ENCODE data around the gene SIPA1L3. TPM values are rescaled to one million over a fixed set of nuclear protein-coding genes. Genes with fewer than 3 reads are reported as not detected.

Gene SIPA1L3
- polyA plus RNA-seq, 1 of the 3 experiments (the other 2 are of a cell fraction) = 11.6 TPM

- Histone ChIP-seq H3K4me1 (ENCODE audit: control insufficient read depth in 1 of 2, insufficient read depth in 2 of 2, low read depth in 1 of 2, low read length in 1 of 2) (no peaks in the 10 kb centered on the region), H4K20me1 (ENCODE audit: insufficient read depth) (no peaks in the 10 kb centered on the region), H3K4me2 (no peak overlapping the region), H3K36me3 (replicated peaks in 1 of 2; ENCODE audit: control insufficient read depth in 1 of 2, insufficient read depth in 2 of 2, low read length in 1 of 2) (no peaks in the 10 kb centered on the region), H3K79me2 (ENCODE audit: insufficient read depth) (no peaks in the 10 kb centered on the region), H3K4me3 (ENCODE audit: low read depth in 2 of 2, low read length in 1 of 2) (no peak overlapping the region), H3K9ac (no peak overlapping the region), H3F3A (replicated peaks; ENCODE audit: insufficient read depth) (no peaks in the 10 kb centered on the region), H3K27me3 (ENCODE audit: insufficient read depth) (no peaks in the 10 kb centered on the region), H3K9me3 (no peaks in the 10 kb centered on the region; the same call in 1 of the 2 replicates), H2AFZ (ENCODE audit: low read depth) (no peak overlapping the region), H3K9me2 (no peaks in the 10 kb centered on the region), H3K27ac (ENCODE audit: low read depth in 2 of 2, low read length in 1 of 2) (no peak overlapping the region)
- WGBS (ENCODE audit: low lambda C conversion rate) = 69% methylated on average over 2 of the region's 2 CpGs
- DNase-seq = no peak
- TF ChIP-seq NFIC (IDR thresholded peaks at IDR 0.05; ENCODE audit: borderline replicate concordance) (no peak), TAF1 (IDR thresholded peaks at IDR 0.05; ENCODE audit: borderline replicate concordance, low read depth, low read length) (no peak), CHD2 (IDR thresholded peaks at IDR 0.05; ENCODE audit: low read length, partially characterized antibody) (no peak), TEAD4 (IDR thresholded peaks at IDR 0.05; ENCODE audit: borderline replicate concordance, insufficient read depth) (no peak), POLR2AphosphoS5 (IDR thresholded peaks at IDR 0.05; ENCODE audit: low read depth, low read length) (no peak), RCOR1 (IDR thresholded peaks at IDR 0.05; ENCODE audit: low read length) (no peak), SMC3 (IDR thresholded peaks at IDR 0.05; ENCODE audit: low read depth, low read length) (no peak), FOSL2 (IDR thresholded peaks at IDR 0.05; ENCODE audit: borderline replicate concordance, low read depth) (no peak), REST (IDR thresholded peaks at IDR 0.05; ENCODE audit: low read depth, low read length) (no peak), TCF12 (IDR thresholded peaks at IDR 0.05) (no peak), ZBTB33 (IDR thresholded peaks at IDR 0.05; ENCODE audit: borderline replicate concordance, low read depth) (no peak), RAD21 (IDR thresholded peaks at IDR 0.05; ENCODE audit: low read length) (no peak)
- TF ChIP-seq, protein P1, sequence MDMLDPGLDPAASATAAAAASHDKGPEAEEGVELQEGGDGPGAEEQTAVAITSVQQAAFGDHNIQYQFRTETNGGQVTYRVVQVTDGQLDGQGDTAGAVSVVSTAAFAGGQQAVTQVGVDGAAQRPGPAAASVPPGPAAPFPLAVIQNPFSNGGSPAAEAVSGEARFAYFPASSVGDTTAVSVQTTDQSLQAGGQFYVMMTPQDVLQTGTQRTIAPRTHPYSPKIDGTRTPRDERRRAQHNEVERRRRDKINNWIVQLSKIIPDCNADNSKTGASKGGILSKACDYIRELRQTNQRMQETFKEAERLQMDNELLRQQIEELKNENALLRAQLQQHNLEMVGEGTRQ (IDR thresholded peaks at IDR 0.05; ENCODE audit: borderline replicate concordance, low read depth, low read length) = no peak
- CTCF ChIA-PET = no interaction called here
- POLR2A ChIA-PET = no interaction called here
These were observed 39.2 kb upstream of the SIPA1L3 start for GRCh38 chr19:37867831-37868230.

Data from SK-N-SH (cell line).